ENCODE measurements around the gene USP34.

- no peak for TF ChIP-seq CTCF (conservative IDR thresholded peaks at IDR 0.05 in 1 of 2, IDR thresholded peaks at IDR 0.05 in 1 of 2; ENCODE audit: extremely low read depth in 1 of 2, insufficient read depth in 1 of 2, low read depth in 1 of 2, low read length in 2 of 2)
- no peak for TF ChIP-seq EZH2 (IDR thresholded peaks at IDR 0.05; ENCODE audit: borderline replicate concordance, low read length)
These were observed 143.7 kb downstream of the USP34 start for GRCh38 chr2:61327173-61327572.

All from mammary epithelial cell (primary cell).